ENCODE measurements around the gene C6orf120. TPM values are rescaled to one million over a fixed set of nuclear protein-coding genes. Genes with fewer than 3 reads are reported as not detected.

Gene C6orf120
- total RNA-seq, 1 donor from 2014 or later: 41.2 TPM

DNA sequence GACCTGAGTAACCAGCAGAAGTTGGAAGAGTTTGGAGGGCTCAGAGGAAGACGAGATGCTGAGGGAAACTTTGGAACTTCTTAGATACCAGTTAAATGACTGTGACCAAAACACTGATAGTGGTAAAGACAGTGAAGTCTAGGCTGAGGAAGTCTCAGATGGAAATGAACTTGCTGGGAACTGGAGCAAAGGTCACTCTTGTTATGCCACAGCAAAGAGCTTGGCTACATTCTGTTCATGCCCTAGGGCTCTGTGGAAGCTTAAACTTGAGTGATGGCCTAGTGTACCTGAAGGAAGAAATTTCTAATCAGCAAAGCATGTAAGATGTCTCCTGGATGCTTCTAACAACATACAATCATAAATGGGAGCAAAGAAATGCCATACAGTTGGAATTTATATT is 24.8 kb upstream of the C6orf120 start:
- no peak overlapping the region for H3K4me3 ChIP-seq (ENCODE audit: low read depth, low read length)
- TF ChIP-seq CTCF (conservative IDR thresholded peaks at IDR 0.05; ENCODE audit: low read depth, low read length): no peak
- DNase-seq (ENCODE audit: low read depth): no peak

GRCh38 chr6:169678342-169678741 is 23.6 kb upstream of the C6orf120 start:
- TF ChIP-seq CTCF (conservative IDR thresholded peaks at IDR 0.05; ENCODE audit: low read depth, low read length): no peak
- DNase-seq (ENCODE audit: low read depth): no peak
- H3K4me3 ChIP-seq (ENCODE audit: low read depth, low read length): no peak overlapping the region

- DNase-seq (ENCODE audit: low read depth): no peak
- H3K4me3 ChIP-seq (ENCODE audit: low read depth, low read length): no peak overlapping the region
- TF ChIP-seq CTCF (conservative IDR thresholded peaks at IDR 0.05; ENCODE audit: low read depth, low read length): no peak
Measured at GRCh38 chr6:169684056-169684455, 17.9 kb upstream of the C6orf120 start.

- no peak for DNase-seq (ENCODE audit: low read depth)
- no peak overlapping the region for H3K4me3 ChIP-seq (ENCODE audit: low read depth, low read length)
- no peak for TF ChIP-seq CTCF (conservative IDR thresholded peaks at IDR 0.05; ENCODE audit: low read depth, low read length)
Measured at GRCh38 chr6:169685860-169686259, 16.1 kb upstream of the C6orf120 start.

GRCh38 chr6:169689287-169689686 is 12.6 kb upstream of the C6orf120 start:
- no peak for TF ChIP-seq CTCF (conservative IDR thresholded peaks at IDR 0.05; ENCODE audit: low read depth, low read length)
- DNase-seq (ENCODE audit: low read depth): no peak
- no peak overlapping the region for H3K4me3 ChIP-seq (ENCODE audit: low read depth, low read length)

GRCh38 chr6:169691260-169691659 is 10.7 kb upstream of the C6orf120 start:
- H3K4me3 ChIP-seq (ENCODE audit: low read depth, low read length): no peak overlapping the region
- no peak for DNase-seq (ENCODE audit: low read depth)
- no peak for TF ChIP-seq CTCF (conservative IDR thresholded peaks at IDR 0.05; ENCODE audit: low read depth, low read length)

- no peak overlapping the region for H3K4me3 ChIP-seq (ENCODE audit: low read depth, low read length)
- DNase-seq (ENCODE audit: low read depth): no peak
- TF ChIP-seq CTCF (conservative IDR thresholded peaks at IDR 0.05; ENCODE audit: low read depth, low read length): no peak
Measured at GRCh38 chr6:169692516-169692915, 9.4 kb upstream of the C6orf120 start.

Measured in epithelial cell of proximal tubule (primary cell).